ENCODE results near the gene ARMH4. TPM values are rescaled to one million over a fixed set of nuclear protein-coding genes. Genes with fewer than 3 reads are reported as not detected.

ARMH4 gene
- polyA plus RNA-seq, 2 donors = 0.22 to 0.54 TPM

DNA sequence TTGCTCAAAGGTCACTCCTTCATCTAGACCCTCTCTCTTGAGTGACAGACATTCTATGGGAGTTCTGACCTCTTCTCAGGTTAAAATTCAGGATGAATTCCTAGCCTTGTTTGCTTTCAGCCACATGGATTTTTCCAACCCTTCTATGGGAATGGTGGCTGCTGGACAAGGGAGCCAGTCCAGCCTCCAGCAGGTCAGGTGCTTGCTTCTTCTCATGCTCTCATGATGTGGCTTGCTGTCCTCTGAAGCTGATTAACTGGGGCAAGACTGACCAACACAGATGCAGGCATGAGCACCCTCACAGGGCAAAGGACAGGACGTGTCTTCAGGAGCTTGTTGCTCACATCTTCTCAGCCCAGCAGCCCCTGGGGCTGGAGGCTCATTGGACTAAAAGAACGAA lies 188.9 kb downstream of the ARMH4 start:
- Histone ChIP-seq H3K4me1 (ENCODE audit: control insufficient read depth in 2 of 2, insufficient read depth in 2 of 2, low read length in 1 of 2) (no peaks in the 10 kb centered on the region), H3K4me3 (ENCODE audit: low read depth in 1 of 2, low read length in 2 of 2) (no peak overlapping the region), H3K36me3 (ENCODE audit: control insufficient read depth in 2 of 2, insufficient read depth in 2 of 2, low read length in 1 of 2) (no peaks in the 10 kb centered on the region), H3K9me3 (ENCODE audit: control insufficient read depth in 2 of 2, insufficient read depth in 1 of 2, low read depth in 1 of 2, low read length in 1 of 2) (no peaks in the 10 kb centered on the region), H3K27ac (ENCODE audit: low read depth in 2 of 2, low read length in 1 of 2) (no peak overlapping the region), H3K27me3 (ENCODE audit: control insufficient read depth in 1 of 2, insufficient read depth in 2 of 2, low read length in 2 of 2) (no peaks in the 10 kb centered on the region)
- 64 to 68% methylated on average over 2 of the region's 2 CpGs for WGBS, 2 donors

GRCh38 chr14:57962325-57963035 lies 189.5 kb downstream of the ARMH4 start:
- Histone ChIP-seq H3K9me3 (ENCODE audit: control insufficient read depth in 2 of 2, insufficient read depth in 1 of 2, low read depth in 1 of 2, low read length in 1 of 2) (no peaks in the 10 kb centered on the region), H3K4me1 (ENCODE audit: control insufficient read depth in 2 of 2, insufficient read depth in 2 of 2, low read length in 1 of 2) (no peaks in the 10 kb centered on the region), H3K4me3 (ENCODE audit: low read depth in 1 of 2, low read length in 2 of 2) (no peak overlapping the region), H3K36me3 (ENCODE audit: control insufficient read depth in 2 of 2, insufficient read depth in 2 of 2, low read length in 1 of 2) (no peaks in the 10 kb centered on the region), H3K27ac (ENCODE audit: low read depth in 2 of 2, low read length in 1 of 2) (no peak overlapping the region), H3K27me3 (ENCODE audit: control insufficient read depth in 1 of 2, insufficient read depth in 2 of 2, low read length in 2 of 2) (no peaks in the 10 kb centered on the region)
- 34 to 38% methylated on average over 12 of the region's 12 CpGs for WGBS, 2 donors

GRCh38 chr14:57961786-57962060 lies 190.3 kb downstream of the ARMH4 start:
- no peaks in the 10 kb centered on the region for H3K4me1 ChIP-seq (ENCODE audit: control insufficient read depth in 2 of 2, insufficient read depth in 2 of 2, low read length in 1 of 2)
- no peak overlapping the region for H3K27ac ChIP-seq (ENCODE audit: low read depth in 2 of 2, low read length in 1 of 2)
- 67 to 69% methylated on average over 2 of the region's 2 CpGs for WGBS, 2 donors
- no peaks in the 10 kb centered on the region for H3K36me3 ChIP-seq (ENCODE audit: control insufficient read depth in 2 of 2, insufficient read depth in 2 of 2, low read length in 1 of 2)
- no peak overlapping the region for H3K4me3 ChIP-seq (ENCODE audit: low read depth in 1 of 2, low read length in 2 of 2)
- H3K27me3 ChIP-seq (ENCODE audit: control insufficient read depth in 1 of 2, insufficient read depth in 2 of 2, low read length in 2 of 2) = no peaks in the 10 kb centered on the region
- no peaks in the 10 kb centered on the region for H3K9me3 ChIP-seq (ENCODE audit: control insufficient read depth in 2 of 2, insufficient read depth in 1 of 2, low read depth in 1 of 2, low read length in 1 of 2)

DNA sequence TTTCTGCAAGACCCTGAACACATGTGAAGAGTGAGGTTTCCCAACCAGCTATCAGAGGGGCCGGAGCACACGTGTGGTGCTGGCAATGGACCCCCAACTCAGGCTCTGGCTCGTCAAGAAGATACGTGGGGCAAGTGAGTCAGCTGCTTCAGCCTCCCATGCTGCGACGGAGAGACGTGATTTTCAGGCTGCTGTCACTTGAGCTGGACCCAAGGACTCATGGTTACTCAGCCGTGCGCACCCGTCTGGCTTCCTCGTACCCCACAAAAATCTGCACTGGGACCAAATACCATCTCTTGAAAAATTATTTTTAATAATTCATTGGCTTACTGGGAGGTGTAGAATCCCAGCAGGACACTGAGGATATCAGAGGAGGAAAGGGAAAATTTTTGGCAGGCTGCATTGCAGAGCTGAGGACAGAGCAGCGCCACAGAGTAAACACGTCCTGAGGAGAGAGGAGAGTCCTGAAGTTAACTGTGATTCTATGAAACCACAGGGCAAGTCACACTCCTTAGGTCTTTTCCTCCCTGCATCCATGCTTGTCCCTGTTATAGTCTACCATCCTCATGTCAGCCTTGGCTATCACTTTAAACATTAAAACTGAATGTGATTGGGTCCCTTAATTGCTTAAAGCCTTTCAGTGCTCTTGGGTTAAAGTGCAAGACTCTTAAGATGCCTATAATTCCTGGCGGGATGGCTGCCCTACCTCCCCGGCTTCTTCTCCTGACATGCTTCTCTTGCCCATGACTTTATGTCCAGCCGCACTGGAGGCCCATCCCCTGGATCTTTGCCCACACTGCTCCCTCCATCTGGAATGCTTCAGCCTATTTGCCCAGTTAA lies 190.8 kb downstream of the ARMH4 start:
- no peaks in the 10 kb centered on the region for H3K9me3 ChIP-seq (ENCODE audit: control insufficient read depth in 2 of 2, insufficient read depth in 1 of 2, low read depth in 1 of 2, low read length in 1 of 2)
- 84% methylated on average over 16 of the region's 16 CpGs for WGBS, 2 donors

GRCh38 chr14:57957441-57957840 lies 194.6 kb downstream of the ARMH4 start:
- no peaks in the 10 kb centered on the region for H3K9me3 ChIP-seq (ENCODE audit: control insufficient read depth in 2 of 2, insufficient read depth in 1 of 2, low read depth in 1 of 2, low read length in 1 of 2)
- 82 to 91% methylated on average over 2 of the region's 2 CpGs for WGBS, 2 donors
- no peak overlapping the region for H3K27ac ChIP-seq (ENCODE audit: low read depth in 2 of 2, low read length in 1 of 2)
- no peaks in the 10 kb centered on the region for H3K27me3 ChIP-seq (ENCODE audit: control insufficient read depth in 1 of 2, insufficient read depth in 2 of 2, low read length in 2 of 2)
- no peaks in the 10 kb centered on the region for H3K36me3 ChIP-seq (ENCODE audit: control insufficient read depth in 2 of 2, insufficient read depth in 2 of 2, low read length in 1 of 2)
- no peaks in the 10 kb centered on the region for H3K4me1 ChIP-seq (ENCODE audit: control insufficient read depth in 2 of 2, insufficient read depth in 2 of 2, low read length in 1 of 2)
- H3K4me3 ChIP-seq (ENCODE audit: low read depth in 1 of 2, low read length in 2 of 2) = no peak overlapping the region

More for the DNA sequence above, 190.8 kb downstream of the ARMH4 start:
- Histone ChIP-seq H3K4me1 (ENCODE audit: control insufficient read depth in 2 of 2, insufficient read depth in 2 of 2, low read length in 1 of 2) (no peaks in the 10 kb centered on the region), H3K27me3 (ENCODE audit: control insufficient read depth in 1 of 2, insufficient read depth in 2 of 2, low read length in 2 of 2) (no peaks in the 10 kb centered on the region), H3K27ac (ENCODE audit: low read depth in 2 of 2, low read length in 1 of 2) (no peak overlapping the region), H3K36me3 (ENCODE audit: control insufficient read depth in 2 of 2, insufficient read depth in 2 of 2, low read length in 1 of 2) (no peaks in the 10 kb centered on the region), H3K4me3 (ENCODE audit: low read depth in 1 of 2, low read length in 2 of 2) (no peak overlapping the region)

Other genes with a start within 250 kb of the ARMH4 start
- gene ACTR10, start 47.9 kb upstream of the ARMH4 start, polyA plus RNA-seq = 10 to 100 TPM; 42.8 to 57.4 TPM
- gene PSMA3, start 92.6 kb upstream of the ARMH4 start, polyA plus RNA-seq = 100 to 1,000 TPM; 132 to 143 TPM
- 1 to 10 TPM; 4.2 to 7.1 TPM for gene ARID4A, start 146.3 kb upstream of the ARMH4 start, polyA plus RNA-seq
- not detected for gene TOMM20L, start 243.7 kb upstream of the ARMH4 start, polyA plus RNA-seq